GM12878 (cell line): ENCODE measurements around the gene THEM4. TPM values are rescaled to one million over a fixed set of nuclear protein-coding genes. Genes with fewer than 3 reads are reported as not detected.

ENCODE experiments used
- ATAC-seq: fragments of 200-7000 bp; cut with Tn5 transposase; 3 replicates; pipeline ENCODE4 v1.9.1; 2020; ENCODE audit warnings: mild to moderate bottlenecking, moderate library complexity
- BruUV-seq: library from RNA; stranded (reverse); fragments of 400-500 nt; replicated peaks from 2 replicates; lab custom pipeline; 2021; lab: Mats Ljungman, UMichigan
- CTCF ChIA-PET: fragments of 300-600 bp; sonication (Branson Sonifier 250); formaldehyde crosslinking; extraction: SDS; loops from one replicate; lab custom pipeline; 2021; ENCODE audit warnings: inconsistent platforms; lab: Yijun Ruan, JAX
- POLR2A ChIA-PET: fragments of 350-600 bp; formaldehyde crosslinking; extraction: SDS; loops from one replicate; lab custom pipeline; 2021; ENCODE audit warnings: inconsistent platforms; lab: Charles Lee
- RAD21 ChIA-PET: fragments of 300-600 bp; sonication (Branson Sonifier 250); formaldehyde crosslinking; loops from one replicate; lab custom pipeline; 2023; ENCODE audit warnings: antibody characterized with exemption; ENCODE audit not compliant: unreplicated experiment; lab: Charles Lee
- SMC1A ChIA-PET: fragments of 300-600 bp; sonication (Branson Sonifier 250); formaldehyde crosslinking; loops from one replicate; lab custom pipeline; 2023; ENCODE audit not compliant: unreplicated experiment, uncharacterized antibody; lab: Charles Lee
- DNase-seq: peaks from one replicate; pipeline ENCODE4 v3.0.0-alpha.2; 2011; ENCODE audit warnings: low read depth, low spot score
- FAIRE-seq: peaks from 3 replicates; lab custom pipeline; 2011; peaks lifted over from hg19 to GRCh38; lab: Jason Lieb, UNC
- H2AFZ ChIP-seq: 2 replicates; pipeline ENCODE4 v1.6.0; 2011; ENCODE audit warnings: low read depth, low read length, control low read depth; ENCODE audit not compliant: control insufficient read depth
- H3K27ac ChIP-seq: 2 replicates; pipeline ENCODE4 v1.5.1; 2011; ENCODE audit warnings: control low read depth; ENCODE audit not compliant: control insufficient read depth, insufficient read depth
- H3K27me3 ChIP-seq, 2 experiments: replicated peaks in 1 of 2; 2 replicates each; pipeline versions ENCODE4 v1.6.0 to v1.6.1; 2011; ENCODE audit warnings: low read length in 1 of 2; ENCODE audit not compliant: control insufficient read depth in 2 of 2, insufficient read depth in 2 of 2
- H3K36me3 ChIP-seq, 2 experiments: 2 replicates each; pipeline ENCODE4 v1.5.1; 2011; ENCODE audit warnings: low read length in 1 of 2; ENCODE audit not compliant: control insufficient read depth in 2 of 2, insufficient read depth in 2 of 2
- H3K4me1 ChIP-seq: 2 replicates; pipeline ENCODE4 v1.6.1; 2011; ENCODE audit warnings: mild to moderate bottlenecking, low read length, moderate library complexity, mixed read lengths; ENCODE audit not compliant: control insufficient read depth, insufficient read depth
- H3K4me2 ChIP-seq: 2 replicates; pipeline ENCODE4 v1.6.0; 2011; ENCODE audit warnings: control low read depth; ENCODE audit not compliant: control insufficient read depth, insufficient read depth
- H3K4me3 ChIP-seq: fragments of 200-600 bp; sonication (generic); 2 replicates; pipeline ENCODE4 v1.5.1; 2016
- H3K79me2 ChIP-seq: 2 replicates; pipeline ENCODE4 v1.6.0; 2011; ENCODE audit warnings: low read length; ENCODE audit not compliant: control insufficient read depth, insufficient read depth
- H3K9ac ChIP-seq: 2 replicates; pipeline ENCODE4 v1.8.0; 2011; ENCODE audit warnings: low read length, control low read depth, mixed read lengths; ENCODE audit not compliant: control insufficient read depth, insufficient read depth
- H3K9me3 ChIP-seq: replicated peaks from 3 replicates; pipeline ENCODE4 v1.5.1; 2011; ENCODE audit warnings: mild to moderate bottlenecking, low read length; ENCODE audit not compliant: control insufficient read depth, insufficient read depth
- H4K20me1 ChIP-seq: 2 replicates; pipeline ENCODE4 v1.6.0; 2011; ENCODE audit not compliant: control insufficient read depth, insufficient read depth
- ATF7 ChIP-seq: fragments of 450-650 bp; IDR thresholded peaks from 2 replicates; pipeline ENCODE4 v1.6.1; 2016; ENCODE audit warnings: low read depth, mild to moderate bottlenecking
- BHLHE40 ChIP-seq, 2 experiments: fragments of 450-650 bp in 1 of 2; IDR thresholded peaks; 2 replicates each; pipeline ENCODE4 v1.6.1; 2011 to 2017; ENCODE audit warnings: low read depth in 2 of 2, borderline replicate concordance in 1 of 2, improper control_type of control experiment in 1 of 2, low read length in 1 of 2, mild to moderate bottlenecking in 1 of 2
- NR2F1 ChIP-seq: fragments of 450-650 bp; conservative IDR thresholded peaks from 2 replicates; pipeline ENCODE4 v1.6.1; 2017; ENCODE audit warnings: mild to moderate bottlenecking
- SREBF1 ChIP-seq: IDR thresholded peaks from 2 replicates; pipeline ENCODE4 v1.6.1; 2012; ENCODE audit warnings: mild to moderate bottlenecking, low read length
- STAT1 ChIP-seq: fragments of 450-650 bp; conservative IDR thresholded peaks from 2 replicates; pipeline ENCODE4 v1.6.1; 2014; ENCODE audit warnings: antibody characterized with exemption, mild to moderate bottlenecking
- STAT3 ChIP-seq: IDR thresholded peaks from 2 replicates; pipeline ENCODE4 v1.6.1; 2011; ENCODE audit warnings: low read depth, low read length, improper control_type of control experiment
- TCF12 ChIP-seq: IDR thresholded peaks from 2 replicates; pipeline ENCODE4 v1.6.1; 2011; ENCODE audit warnings: low read depth, mild to moderate bottlenecking, low read length
- WRNIP1 ChIP-seq: IDR thresholded peaks from 2 replicates; pipeline ENCODE4 v1.6.1; 2011; ENCODE audit warnings: low read depth, low read length, improper control_type of control experiment, borderline replicate concordance
- YBX1 ChIP-seq: fragments of 450-650 bp; IDR thresholded peaks from 2 replicates; pipeline ENCODE4 v1.6.1; 2016; ENCODE audit warnings: antibody characterized with exemption
- ZNF687 ChIP-seq: fragments of 450-650 bp; IDR thresholded peaks from 2 replicates; pipeline ENCODE4 v1.6.1; 2017; ENCODE audit warnings: mild to moderate bottlenecking, moderate library complexity
- WGBS: methylation state at CpG from one replicate; pipeline ENCODE4 v1.1.6; 2016; ENCODE audit warnings: low lambda C conversion rate; ENCODE audit not compliant: insufficient replicate concordance, insufficient coverage; ENCODE audit errors: missing lambda C conversion rate; 5-methylcytosine and 5-hydroxymethylcytosine counted together
- in situ Hi-C: fragments of 300-500 bp; cut with MboI; formaldehyde crosslinking; loops from 9 replicates; pipeline ENCODE4 v1.14.3; 2018; ENCODE audit warnings: mixed read lengths
- intact Hi-C: fragments of 100-400 bp; cut with micrococcal nuclease; formaldehyde crosslinking; loops from one replicate; pipeline ENCODE4 v1.14.2; 2022; ENCODE audit not compliant: unreplicated experiment
- polyA plus RNA-seq, 11 experiments: library from polyadenylated mRNA; depleted of rRNA in 4 of 11; unstranded in 6 of 11; stranded (reverse) in 5 of 11; fragments of >200 nt; fragmentation: Nextera tagmentation in 4 of 11; fragmentation: Illumina TruSeq in 1 of 11; extraction: Ambion mirVana in 4 of 11; extraction: Trizol in 1 of 11; gene quantifications; 1 replicate in 1 of 11; 2 replicates in 10 of 11; pipeline versions ENCODE4 v1.2.1 to v1.2.3, GENCODE V29; 2011 to 2016; ENCODE audit warnings: inconsistent platforms in 2 of 11, missing spikeins in 2 of 11, low read depth in 1 of 11
- total RNA-seq, 4 experiments: library from RNA; depleted of rRNA in 3 of 4; stranded (reverse); fragments of >200 nt in 3 of 4; fragmentation: Illumina TruSeq in 1 of 4; extraction: Trizol in 1 of 4; gene quantifications; 2 replicates each; pipeline versions ENCODE4 v1.2.1 to v1.2.3, GENCODE V29; 2013 to 2021

Gene THEM4
- total and polyA plus RNA-seq, 10 of the 15 experiments (the other 5 are each of a cell fraction or from before 2014, with no cell fraction given) = 3.4 to 30.8 (median 17.9) TPM

- Histone ChIP-seq H3K4me3 (no peak overlapping the region), H3K27me3 (peaks cover 4 to 6% of the 10 kb centered on the region in 2 experiments; a peak in 3 of 4 replicates), H3K79me2 (no peaks in the 10 kb centered on the region), H3K9ac (no peak overlapping the region), H2AFZ (no peak overlapping the region), H4K20me1 (no peaks in the 10 kb centered on the region), H3K9me3 (no peaks in the 10 kb centered on the region), H3K36me3 (no peaks in the 10 kb centered on the region), H3K4me1 (no peaks in the 10 kb centered on the region), H3K4me2 (no peak overlapping the region), H3K27ac (no peak overlapping the region)
- TF ChIP-seq TCF12 (no peak), YBX1 (no peak), STAT1 (no peak), WRNIP1 (no peak), STAT3 (no peak), NR2F1 (no peak), SREBF1 (no peak)
- no TSS peak for BruUV-seq
- intact Hi-C loops (no loop called here), in situ Hi-C loops (no loop called here)
- DNase-seq (no peak), ATAC-seq (no peak), FAIRE-seq (no peak)
- WGBS = 63% methylated on average over 7 of the region's 7 CpGs
- RAD21 ChIA-PET = no interaction called here
- SMC1A ChIA-PET = interaction anchor here (0.6 to 1.0 kb wide), 3 partner anchors 13 to 51 kb away, joined by 3 read pairs; no protein-coding TSS in a partner anchor
- POLR2A ChIA-PET = no interaction called here
- CTCF ChIA-PET = interaction anchor here (0.8 to 1.3 kb wide), 3 partner anchors 14 to 505 kb away, joined by 3 to 6 read pairs (median 4); no protein-coding TSS in a partner anchor
These were observed 44.2 kb upstream of the THEM4 start for GRCh38 chr1:151953409-151954094.

GRCh38 chr1:151952811-151953210, 43.5 kb upstream of the THEM4 start:
- Histone ChIP-seq H3K79me2 (no peaks in the 10 kb centered on the region), H3K9me3 (no peaks in the 10 kb centered on the region), H2AFZ (no peak overlapping the region), H3K36me3 (no peaks in the 10 kb centered on the region), H3K4me1 (no peaks in the 10 kb centered on the region), H3K4me2 (no peak overlapping the region), H3K27me3 (peaks cover 4 to 6% of the 10 kb centered on the region in 2 experiments; a peak in 3 of 4 replicates)
- FAIRE-seq (no peak), DNase-seq (no peak)
- POLR2A ChIA-PET = interaction anchor here (0.5 kb wide), 1 partner anchor 56 kb away, joined by 4 read pairs; no protein-coding TSS in a partner anchor
- SMC1A ChIA-PET = interaction anchor here (0.9 to 1.0 kb wide), 2 partner anchors 15 to 52 kb away, joined by 3 read pairs; no protein-coding TSS in a partner anchor
- WGBS = 18% methylated on average over 1 of the region's 1 CpG
- intact Hi-C loops (no loop called here), in situ Hi-C loops (no loop called here)
- CTCF ChIA-PET = interaction anchor here (0.7 to 1.2 kb wide), 3 partner anchors 16 to 51 kb away, joined by 3 to 6 read pairs (median 3); no protein-coding TSS in a partner anchor
- no peak for TF ChIP-seq ZNF687
- TF ChIP-seq BHLHE40 (IDR thresholded peaks at IDR 0.05; ENCODE audit: borderline replicate concordance in 1 of 2, low read depth in 2 of 2, low read length in 1 of 2) = no peak
- TF ChIP-seq ATF7 = no peak
- TF ChIP-seq, all 136 proteins: peak for 0
- no peak for ATAC-seq
- RAD21 ChIA-PET = no interaction called here
- no TSS peak for BruUV-seq
- Histone ChIP-seq H4K20me1 (no peaks in the 10 kb centered on the region), H3K9ac (no peak overlapping the region), H3K27ac (no peak overlapping the region), H3K4me3 (no peak overlapping the region)
